HepG2 (cell line): ENCODE measurements around the gene AFDN. TPM values are rescaled to one million over a fixed set of nuclear protein-coding genes. Genes with fewer than 3 reads are reported as not detected.

Source experiments
- ATAC-seq: fragments of 200-7000 bp; cut with Tn5 transposase; 3 replicates; pipeline ENCODE4 v1.9.1; 2020; ENCODE audit warnings: mild to moderate bottlenecking, moderate library complexity
- BruUV-seq: library from RNA; stranded (reverse); fragments of 400-500 nt; replicated peaks from 2 replicates; lab custom pipeline; 2021; lab: Mats Ljungman, UMichigan
- CTCF ChIA-PET: fragments of 300-600 bp; formaldehyde crosslinking; extraction: SDS; loops from one replicate; lab custom pipeline; 2021; ENCODE audit warnings: low total read pairs, inconsistent platforms, low intra/inter-chr PET ratio; lab: Yijun Ruan, JAX
- POLR2A ChIA-PET: fragments of 350-600 bp; sonication (Branson Sonifier 250); formaldehyde crosslinking; loops from one replicate; lab custom pipeline; 2020; ENCODE audit warnings: antibody characterized with exemption, inconsistent platforms; lab: Yijun Ruan, JAX
- DNase-seq: peaks from one replicate; pipeline ENCODE4 v3.0.0-alpha.2; 2015; ENCODE audit warnings: low spot score
- FAIRE-seq: peaks from 3 replicates; lab custom pipeline; 2011; peaks lifted over from hg19 to GRCh38; lab: Jason Lieb, UNC
- H2AFZ ChIP-seq: one replicate; pipeline ENCODE4 v1.6.1; 2011; ENCODE audit warnings: low read length, inconsistent platforms
- H3K27ac ChIP-seq: fragments of 300-600 bp; 3 replicates; pipeline ENCODE4 v1.8.0; 2011; ENCODE audit warnings: mixed run types, mild to moderate bottlenecking, mixed read lengths, low read length, inconsistent platforms; ENCODE audit not compliant: insufficient read depth; ENCODE audit errors: extremely low read length
- H3K27me3 ChIP-seq, 2 experiments: fragments of 200-600 bp in 1 of 2; 2 replicates in 1 of 2; 3 replicates in 1 of 2; pipeline versions ENCODE4 v1.6.0 to v1.8.0; 2011; ENCODE audit warnings: low read length in 2 of 2, mild to moderate bottlenecking in 2 of 2, moderate library complexity in 2 of 2, inconsistent platforms in 1 of 2; ENCODE audit not compliant: insufficient read depth in 2 of 2, control insufficient read depth in 1 of 2
- H3K36me3 ChIP-seq, 2 experiments: fragments of 200-600 bp in 1 of 2; replicated peaks in 1 of 2; 2 replicates in 1 of 2; 3 replicates in 1 of 2; pipeline versions ENCODE4 v1.5.1 to v1.8.0; 2011; ENCODE audit warnings: low read length in 2 of 2, inconsistent platforms in 1 of 2; ENCODE audit not compliant: insufficient read depth in 2 of 2, control insufficient read depth in 1 of 2
- H3K4me1 ChIP-seq: 2 replicates; pipeline ENCODE4 v1.5.1; 2012; ENCODE audit warnings: low read length, inconsistent platforms; ENCODE audit not compliant: insufficient read depth
- H3K4me2 ChIP-seq: 2 replicates; pipeline ENCODE4 v1.6.0; 2011; ENCODE audit warnings: low read depth, low read length, inconsistent platforms
- H3K4me3 ChIP-seq, 3 experiments: fragments of 200-600 bp in 1 of 3; sonication (generic), shearing (Covaris generic) in 1 of 3; replicated peaks in 1 of 3; 2 replicates each; pipeline ENCODE4 v1.5.1; 2011 to 2016; ENCODE audit warnings: low read length in 3 of 3, inconsistent platforms in 2 of 3, low read depth in 2 of 3, mild to moderate bottlenecking in 2 of 3, control low read depth in 1 of 3, mixed read lengths in 1 of 3; ENCODE audit not compliant: insufficient read depth in 1 of 3
- H3K79me2 ChIP-seq: one replicate; pipeline ENCODE4 v1.6.1; 2011; ENCODE audit warnings: low read length, inconsistent platforms; ENCODE audit not compliant: insufficient read depth
- H3K9ac ChIP-seq: 2 replicates; pipeline ENCODE4 v1.6.0; 2011; ENCODE audit warnings: mild to moderate bottlenecking, low read depth, low read length, inconsistent platforms; ENCODE audit not compliant: insufficient read depth
- H3K9me3 ChIP-seq: 2 replicates; pipeline ENCODE4 v1.5.1; 2012; ENCODE audit warnings: mild to moderate bottlenecking, low read length
- H4K20me1 ChIP-seq: 2 replicates; pipeline ENCODE4 v1.6.0; 2011; ENCODE audit warnings: inconsistent platforms, mild to moderate bottlenecking, low read length, moderate library complexity; ENCODE audit not compliant: insufficient read depth
- ATF4 ChIP-seq, 2 experiments: fragments of 450-650 bp in 1 of 2; sonication (generic) in 1 of 2; formaldehyde crosslinking; IDR thresholded peaks; 2 replicates each; pipeline versions ENCODE4 v1.5.0 to v1.8.0; 2020 to 2022; ENCODE audit warnings: mild to moderate bottlenecking in 1 of 2, missing genetic modification reagents in 1 of 2
- BHLHE40 ChIP-seq: IDR thresholded peaks from 2 replicates; pipeline ENCODE4 v1.6.1; 2011; ENCODE audit warnings: low read length, improper control_type of control experiment
- E2F1 ChIP-seq: sonication (generic); formaldehyde crosslinking; IDR thresholded peaks from 2 replicates; pipeline ENCODE4 v1.5.0; 2020; ENCODE audit warnings: missing genetic modification reagents
- KLF6 ChIP-seq: IDR thresholded peaks from 2 replicates; pipeline ENCODE4 v1.8.0; 2016; ENCODE audit warnings: missing biosample characterization, missing genetic modification reagents
- MYC ChIP-seq: sonication (generic); formaldehyde crosslinking; IDR thresholded peaks from 2 replicates; pipeline ENCODE4 v1.9.0; 2021; ENCODE audit warnings: missing genetic modification reagents, borderline replicate concordance
- WGBS: methylation state at CpG from one replicate; pipeline ENCODE4 v1.1.6; 2017; ENCODE audit warnings: low lambda C conversion rate; 5-methylcytosine and 5-hydroxymethylcytosine counted together
- in situ Hi-C: cut with HindIII; loops from 2 replicates; pipeline ENCODE4 v1.10.0; 2017; ENCODE audit warnings: low pct_unique_long_range_greater_than_20kb; ENCODE audit not compliant: extremely low pct_ligation_motif_present
- intact Hi-C: fragments of 100-400 bp; cut with micrococcal nuclease; formaldehyde crosslinking; loops from one replicate; pipeline ENCODE4 v1.10.0; 2022; ENCODE audit not compliant: unreplicated experiment
- polyA plus RNA-seq, 8 experiments: library from polyadenylated mRNA; depleted of rRNA in 3 of 8; stranded (reverse) in 7 of 8; unstranded in 1 of 8; fragments of >200 nt; fragmentation: Illumina TruSeq in 4 of 8; extraction: Trizol in 4 of 8; gene quantifications; 2 replicates each; pipeline versions ENCODE4 v1.2.1 to v1.2.3, GENCODE V29; 2011 to 2016; ENCODE audit warnings: low read depth in 4 of 8, missing spikeins in 1 of 8, mixed read lengths in 1 of 8; ENCODE audit not compliant: insufficient read depth in 1 of 8
- total RNA-seq, 5 experiments: library from RNA; depleted of rRNA; stranded (reverse); fragments of >200 nt; fragmentation: Illumina TruSeq; extraction: Trizol; gene quantifications; 2 replicates each; pipeline ENCODE4 v1.2.3, GENCODE V29; 2016; ENCODE audit warnings: low read depth in 1 of 5

The AFDN gene
- total and polyA plus RNA-seq, 2 of the 13 experiments (the other 11 are each of a cell fraction or from before 2014, with no cell fraction given) = 136 to 151 TPM

- H3K9me3 ChIP-seq = no peaks in the 10 kb centered on the region
- FAIRE-seq = no peak
- no peak overlapping the region for H3K27ac ChIP-seq
- H3K4me2 ChIP-seq = no peak overlapping the region
- no peak overlapping the region for H3K4me3 ChIP-seq
- H2AFZ ChIP-seq = no peak overlapping the region
- H3K27me3 ChIP-seq = no peaks in the 10 kb centered on the region
- no peak for TF ChIP-seq MYC (CRISPR knock-in tag)
- no peak for TF ChIP-seq KLF6 (CRISPR knock-in tag)
- no peak for TF ChIP-seq BHLHE40
- TF ChIP-seq E2F1 (CRISPR knock-in tag) = no peak
- no peak for TF ChIP-seq ATF4 (CRISPR knock-in tag; IDR thresholded peaks at IDR 0.05)
- H3K4me1 ChIP-seq = no peaks in the 10 kb centered on the region
- no TSS peak for BruUV-seq
- intact Hi-C loops = loop anchor here (5.0 kb wide), 2 partner anchors 69 to 394 kb away; partner anchors contain the start of gene AFDN
- H3K36me3 ChIP-seq = peaks cover 24 to 81% of the 10 kb centered on the region in 2 experiments
- H4K20me1 ChIP-seq = no peaks in the 10 kb centered on the region
- ChIA-PET POLR2A (no interaction called here), CTCF (no interaction called here)
- in situ Hi-C loops = no loop called here
- H3K9ac ChIP-seq = no peak overlapping the region
- DNase-seq = no peak
- ATAC-seq = no peak
- 95% methylated on average over 4 of the region's 4 CpGs for WGBS
- no peaks in the 10 kb centered on the region for H3K79me2 ChIP-seq
Observed at GRCh38 chr6:167896648-167897047, 69.9 kb downstream of the AFDN start.
